ENCODE data around the gene RSKR.
"Not testable (repeated sequence)": the region's sequence is repeated elsewhere in the genome, so short reads cannot be mapped to it uniquely, and the experiment has no call there.

The RSKR gene

DNA sequence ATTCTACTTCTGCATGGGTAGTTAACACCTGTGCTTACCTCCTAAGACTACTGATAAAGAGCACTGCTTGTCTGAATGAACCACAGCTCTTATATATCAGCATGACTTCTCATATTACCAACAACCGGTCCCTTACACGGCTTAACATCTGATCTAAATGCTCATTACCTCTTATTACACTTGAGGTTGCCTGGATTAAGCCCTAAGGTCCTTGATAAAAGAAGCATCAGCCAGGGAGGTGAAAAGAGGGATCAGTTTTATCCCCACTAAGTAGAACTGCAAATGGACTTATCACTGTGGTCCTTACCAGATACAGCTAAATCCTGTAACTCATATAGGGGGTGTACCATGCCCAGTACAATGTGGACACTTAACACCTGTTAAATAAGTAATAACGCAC lies 8.2 kb upstream of the RSKR start:
- DNase-seq (ENCODE audit: low read depth): no peak

- DNase-seq (ENCODE audit: low read depth): no peak
Observed at GRCh38 chr17:28620010-28620409, 6.0 kb upstream of the RSKR start.

DNA sequence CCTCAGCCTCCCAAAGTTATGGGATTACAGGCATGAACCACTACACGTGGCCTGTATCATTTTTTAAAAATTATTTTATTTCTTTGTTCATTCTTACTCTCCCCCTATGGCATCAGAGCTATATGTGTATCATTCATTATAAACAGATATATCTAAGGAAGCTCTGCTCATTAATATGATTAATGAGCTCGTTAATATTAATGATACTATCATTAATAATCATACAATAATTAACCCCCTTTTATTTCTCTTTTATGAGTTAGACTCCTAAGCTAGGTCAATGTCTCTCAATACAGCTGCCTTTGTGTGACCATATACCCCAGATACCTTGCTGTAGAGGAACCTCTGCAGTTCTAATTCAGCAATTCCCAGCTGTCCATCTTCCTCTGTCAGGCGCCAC lies 4.5 kb upstream of the RSKR start:
- DNase-seq (ENCODE audit: low read depth): no peak

DNA sequence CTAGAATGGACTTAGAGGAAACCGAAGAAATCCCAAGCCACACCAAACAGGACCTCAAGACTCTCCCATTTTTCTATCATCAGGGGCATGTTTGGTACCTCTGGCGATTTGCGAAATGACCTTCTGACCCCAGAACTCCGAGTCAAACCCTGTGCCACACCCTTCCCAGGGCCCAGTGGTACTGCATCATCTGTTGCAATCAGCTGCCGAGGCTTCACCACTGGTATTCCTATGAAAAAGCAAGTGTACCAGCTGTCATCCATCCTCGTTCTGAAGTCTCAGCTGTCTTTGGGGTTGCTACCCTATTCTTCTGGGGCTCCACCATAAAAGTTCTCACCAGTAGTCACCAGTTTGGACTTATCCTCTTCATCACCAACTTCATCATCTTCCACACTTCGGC lies 2.3 kb upstream of the RSKR start:
- DNase-seq (ENCODE audit: low read depth): no peak

GRCh38 chr17:28615260-28615940 lies 1.4 kb upstream of the RSKR start:
- DNase-seq (ENCODE audit: low read depth): no peak

GRCh38 chr17:28612936-28613872 lies 781 bp downstream of the RSKR start:
- peak; percentile 60 for DNase-seq (ENCODE audit: low read depth)

DNA sequence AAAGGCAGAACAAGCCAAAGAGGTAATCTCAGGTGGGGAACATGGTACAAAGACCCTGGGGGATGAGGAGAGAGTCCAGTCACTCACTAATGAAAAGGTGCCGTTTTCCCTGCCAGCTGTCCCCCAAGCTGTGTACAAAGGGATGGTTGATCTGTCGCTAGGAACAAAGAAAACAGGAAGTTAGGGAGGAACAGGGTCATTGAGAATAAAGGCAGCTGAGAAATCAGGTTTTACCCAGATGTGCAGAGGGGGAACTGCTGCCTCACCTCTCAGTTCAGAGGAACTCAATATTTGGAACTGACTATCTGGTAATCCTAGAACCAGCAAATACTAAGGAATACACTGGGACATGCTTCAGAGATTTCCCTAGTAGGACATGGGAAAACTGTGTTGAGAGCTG lies 1.5 kb downstream of the RSKR start:
- DNase-seq (ENCODE audit: low read depth): no peak

DNA sequence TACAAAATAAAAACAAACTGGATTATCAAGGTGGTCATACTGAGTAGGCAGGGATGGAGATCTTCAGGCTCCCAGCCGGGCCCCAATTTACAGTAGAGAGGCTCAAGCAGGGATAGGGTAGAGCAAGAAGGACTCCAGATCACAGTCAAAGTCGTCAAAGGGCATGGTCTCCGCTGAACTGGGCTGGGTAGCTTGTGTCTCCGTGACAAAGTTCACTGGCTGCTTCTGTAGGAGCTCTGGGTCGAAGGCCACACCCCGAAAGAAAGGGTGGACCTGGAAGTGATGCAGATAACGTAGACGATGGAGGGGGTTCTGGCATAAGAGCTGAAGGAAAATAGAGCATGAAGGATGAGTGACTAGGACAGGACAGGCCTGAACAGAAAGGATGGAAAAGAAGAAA lies 3.6 kb downstream of the RSKR start:
- DNase-seq (ENCODE audit: low read depth): no peak

GRCh38 chr17:28604031-28604430 lies 10.0 kb downstream of the RSKR start:
- DNase-seq (ENCODE audit: low read depth): not testable (repeated sequence)

- DNase-seq (ENCODE audit: low read depth): peak; percentile 97
Observed at GRCh38 chr17:28599311-28600184, 14.4 kb downstream of the RSKR start.

GRCh38 chr17:28598799-28599310 lies 15.1 kb downstream of the RSKR start, which contains the start of gene SPAG5:
Gene SPAG5 (minus strand): TSS chr17:28599025. CDS start chr17:28598946, 79 bp downstream.
- peak; percentile 95 for DNase-seq (ENCODE audit: low read depth)

DNA sequence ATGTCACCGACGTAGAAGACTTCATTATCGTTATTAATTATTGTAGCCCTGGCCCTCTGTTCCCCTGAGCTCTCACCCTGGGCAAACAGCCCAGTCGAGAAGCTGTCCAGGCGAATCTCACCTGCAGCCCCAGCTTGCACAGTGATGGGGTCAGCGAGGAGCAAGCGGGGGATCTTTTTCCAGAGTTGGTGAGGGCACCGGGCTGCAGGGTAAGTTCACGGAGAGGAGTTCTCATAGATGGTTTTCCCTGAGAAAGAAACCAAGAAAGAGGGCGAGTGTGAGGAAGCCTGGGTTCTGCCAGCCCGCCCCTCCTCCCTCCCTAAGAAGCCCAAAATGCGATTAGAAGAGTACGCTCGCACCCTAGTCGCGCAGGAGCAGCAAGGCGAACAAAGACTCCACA lies 15.6 kb downstream of the RSKR start:
- no peak for DNase-seq (ENCODE audit: low read depth)

DNA sequence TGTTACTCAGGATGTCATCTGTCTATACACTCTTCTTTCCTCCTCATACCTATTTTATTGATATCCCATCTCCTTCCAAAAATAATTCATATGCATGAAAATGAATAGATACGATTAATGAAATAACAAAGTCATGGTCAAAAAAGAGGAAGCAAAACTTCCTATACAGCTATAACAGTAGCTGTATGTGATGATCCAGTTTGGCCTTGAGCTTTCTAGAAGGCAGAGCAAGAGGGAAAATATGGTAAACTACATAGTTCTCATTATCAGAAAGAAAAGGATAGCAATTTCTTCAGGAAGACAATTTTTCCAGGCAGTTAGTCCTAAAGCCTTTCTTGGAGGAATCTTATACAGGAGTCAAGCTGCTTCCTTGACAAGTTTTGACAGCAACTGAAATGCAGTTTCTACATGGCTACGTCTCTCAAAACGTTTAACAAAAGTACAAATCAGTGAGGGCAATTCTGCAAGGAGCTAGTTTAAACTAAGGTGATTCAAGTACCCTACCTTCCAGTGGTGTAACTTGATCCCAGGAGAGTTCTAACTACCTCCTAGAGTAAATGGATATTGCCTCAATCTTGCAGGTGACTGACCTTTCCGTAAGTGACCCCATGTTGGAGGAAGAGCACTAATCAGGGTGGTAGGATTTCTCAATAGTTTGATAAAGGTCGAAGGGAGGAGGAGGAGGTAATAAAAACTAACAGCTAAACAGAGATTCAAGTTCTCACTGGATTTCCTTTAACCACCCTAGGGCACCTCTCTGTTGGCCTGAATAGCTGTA lies 16.2 kb downstream of the RSKR start:
- DNase-seq (ENCODE audit: low read depth): no peak

- no peak for DNase-seq (ENCODE audit: low read depth)
Observed at GRCh38 chr17:28592260-28592659, 21.7 kb downstream of the RSKR start.

- no peak for DNase-seq (ENCODE audit: low read depth)
Observed at GRCh38 chr17:28585851-28586250, 28.1 kb downstream of the RSKR start.

GRCh38 chr17:28584434-28584833 lies 29.6 kb downstream of the RSKR start:
- no peak for DNase-seq (ENCODE audit: low read depth)

- no peak for DNase-seq (ENCODE audit: low read depth)
Observed at GRCh38 chr17:28582513-28582912, 31.5 kb downstream of the RSKR start.

GRCh38 chr17:28580959-28581358 lies 33.0 kb downstream of the RSKR start:
- no peak for DNase-seq (ENCODE audit: low read depth)

- no peak for DNase-seq (ENCODE audit: low read depth)
Observed at GRCh38 chr17:28579526-28579925, 34.5 kb downstream of the RSKR start.

GRCh38 chr17:28578246-28579195 lies 35.5 kb downstream of the RSKR start:
- no peak for DNase-seq (ENCODE audit: low read depth)
